HepG2 (cell line): Measurements from ENCODE around the gene IL36A. TPM values are rescaled to one million over a fixed set of nuclear protein-coding genes. Genes with fewer than 3 reads are reported as not detected.

ENCODE experiments used
- ATAC-seq: fragments of 200-7000 bp; cut with Tn5 transposase; 3 replicates; pipeline ENCODE4 v1.9.1; 2020; ENCODE audit warnings: mild to moderate bottlenecking, moderate library complexity
- BruUV-seq: library from RNA; stranded (reverse); fragments of 400-500 nt; replicated peaks from 2 replicates; lab custom pipeline; 2021; lab: Mats Ljungman, UMichigan
- CTCF ChIA-PET: fragments of 300-600 bp; formaldehyde crosslinking; extraction: SDS; loops from one replicate; lab custom pipeline; 2021; ENCODE audit warnings: low total read pairs, inconsistent platforms, low intra/inter-chr PET ratio; lab: Yijun Ruan, JAX
- POLR2A ChIA-PET: fragments of 350-600 bp; sonication (Branson Sonifier 250); formaldehyde crosslinking; loops from one replicate; lab custom pipeline; 2020; ENCODE audit warnings: antibody characterized with exemption, inconsistent platforms; lab: Yijun Ruan, JAX
- DNase-seq: peaks from one replicate; pipeline ENCODE4 v3.0.0-alpha.2; 2015; ENCODE audit warnings: low spot score
- FAIRE-seq: peaks from 3 replicates; lab custom pipeline; 2011; peaks lifted over from hg19 to GRCh38; lab: Jason Lieb, UNC
- H2AFZ ChIP-seq: one replicate; pipeline ENCODE4 v1.6.1; 2011; ENCODE audit warnings: low read length, inconsistent platforms
- H3K27ac ChIP-seq: fragments of 300-600 bp; 3 replicates; pipeline ENCODE4 v1.8.0; 2011; ENCODE audit warnings: mixed run types, mild to moderate bottlenecking, mixed read lengths, low read length, inconsistent platforms; ENCODE audit not compliant: insufficient read depth; ENCODE audit errors: extremely low read length
- H3K27me3 ChIP-seq, 2 experiments: fragments of 200-600 bp in 1 of 2; 2 replicates in 1 of 2; 3 replicates in 1 of 2; pipeline versions ENCODE4 v1.6.0 to v1.8.0; 2011; ENCODE audit warnings: low read length in 2 of 2, mild to moderate bottlenecking in 2 of 2, moderate library complexity in 2 of 2, inconsistent platforms in 1 of 2; ENCODE audit not compliant: insufficient read depth in 2 of 2, control insufficient read depth in 1 of 2
- H3K36me3 ChIP-seq, 2 experiments: fragments of 200-600 bp in 1 of 2; replicated peaks in 1 of 2; 2 replicates in 1 of 2; 3 replicates in 1 of 2; pipeline versions ENCODE4 v1.5.1 to v1.8.0; 2011; ENCODE audit warnings: low read length in 2 of 2, inconsistent platforms in 1 of 2; ENCODE audit not compliant: insufficient read depth in 2 of 2, control insufficient read depth in 1 of 2
- H3K4me1 ChIP-seq: 2 replicates; pipeline ENCODE4 v1.5.1; 2012; ENCODE audit warnings: low read length, inconsistent platforms; ENCODE audit not compliant: insufficient read depth
- H3K4me2 ChIP-seq: 2 replicates; pipeline ENCODE4 v1.6.0; 2011; ENCODE audit warnings: low read depth, low read length, inconsistent platforms
- H3K4me3 ChIP-seq, 3 experiments: fragments of 200-600 bp in 1 of 3; sonication (generic), shearing (Covaris generic) in 1 of 3; replicated peaks in 1 of 3; 2 replicates each; pipeline ENCODE4 v1.5.1; 2011 to 2016; ENCODE audit warnings: low read length in 3 of 3, inconsistent platforms in 2 of 3, low read depth in 2 of 3, mild to moderate bottlenecking in 2 of 3, control low read depth in 1 of 3, mixed read lengths in 1 of 3; ENCODE audit not compliant: insufficient read depth in 1 of 3
- H3K79me2 ChIP-seq: one replicate; pipeline ENCODE4 v1.6.1; 2011; ENCODE audit warnings: low read length, inconsistent platforms; ENCODE audit not compliant: insufficient read depth
- H3K9ac ChIP-seq: 2 replicates; pipeline ENCODE4 v1.6.0; 2011; ENCODE audit warnings: mild to moderate bottlenecking, low read depth, low read length, inconsistent platforms; ENCODE audit not compliant: insufficient read depth
- H3K9me3 ChIP-seq: 2 replicates; pipeline ENCODE4 v1.5.1; 2012; ENCODE audit warnings: mild to moderate bottlenecking, low read length
- H4K20me1 ChIP-seq: 2 replicates; pipeline ENCODE4 v1.6.0; 2011; ENCODE audit warnings: inconsistent platforms, mild to moderate bottlenecking, low read length, moderate library complexity; ENCODE audit not compliant: insufficient read depth
- KDM5A ChIP-seq: fragments of 200-600 bp; sonication (generic); IDR thresholded peaks from 2 replicates; pipeline ENCODE4 v1.7.0; 2018; ENCODE audit warnings: antibody characterized with exemption, mild to moderate bottlenecking, low read length, borderline replicate concordance
- MAFG ChIP-seq: sonication (generic); formaldehyde crosslinking; IDR thresholded peaks from 2 replicates; pipeline ENCODE4 v1.5.1; 2020; ENCODE audit warnings: mild to moderate bottlenecking, missing genetic modification reagents
- MBNL3 ChIP-seq: fragments of 250-450 bp; sonication (Bioruptor Pico); conservative IDR thresholded peaks from 2 replicates; pipeline ENCODE4 v1.8.0; 2022; ENCODE audit warnings: mild to moderate bottlenecking, inconsistent platforms
- MXD4 ChIP-seq: IDR thresholded peaks from 2 replicates; pipeline ENCODE4 v1.6.1; 2016; ENCODE audit warnings: mild to moderate bottlenecking, missing biosample characterization, missing genetic modification reagents
- SAFB2 ChIP-seq: sonication (generic); formaldehyde crosslinking; IDR thresholded peaks from 2 replicates; pipeline ENCODE4 v1.5.1; 2020; ENCODE audit warnings: missing genetic modification reagents, low read depth, mild to moderate bottlenecking, borderline replicate concordance
- TCF7 ChIP-seq: sonication (generic); IDR thresholded peaks from 2 replicates; pipeline ENCODE4 v1.6.1; 2016; ENCODE audit warnings: antibody characterized with exemption, low read depth
- ZNF446 ChIP-seq: sonication (generic); formaldehyde crosslinking; IDR thresholded peaks from 2 replicates; pipeline ENCODE4 v1.5.0; 2020; ENCODE audit warnings: mild to moderate bottlenecking, missing genetic modification reagents
- WGBS: methylation state at CpG from one replicate; pipeline ENCODE4 v1.1.6; 2017; ENCODE audit warnings: low lambda C conversion rate; 5-methylcytosine and 5-hydroxymethylcytosine counted together
- in situ Hi-C: cut with HindIII; loops from 2 replicates; pipeline ENCODE4 v1.10.0; 2017; ENCODE audit warnings: low pct_unique_long_range_greater_than_20kb; ENCODE audit not compliant: extremely low pct_ligation_motif_present
- intact Hi-C: fragments of 100-400 bp; cut with micrococcal nuclease; formaldehyde crosslinking; loops from one replicate; pipeline ENCODE4 v1.10.0; 2022; ENCODE audit not compliant: unreplicated experiment
- polyA plus RNA-seq, 8 experiments: library from polyadenylated mRNA; depleted of rRNA in 3 of 8; stranded (reverse) in 7 of 8; unstranded in 1 of 8; fragments of >200 nt; fragmentation: Illumina TruSeq in 4 of 8; extraction: Trizol in 4 of 8; gene quantifications; 2 replicates each; pipeline versions ENCODE4 v1.2.1 to v1.2.3, GENCODE V29; 2011 to 2016; ENCODE audit warnings: low read depth in 4 of 8, missing spikeins in 1 of 8, mixed read lengths in 1 of 8; ENCODE audit not compliant: insufficient read depth in 1 of 8
- total RNA-seq, 5 experiments: library from RNA; depleted of rRNA; stranded (reverse); fragments of >200 nt; fragmentation: Illumina TruSeq; extraction: Trizol; gene quantifications; 2 replicates each; pipeline ENCODE4 v1.2.3, GENCODE V29; 2016; ENCODE audit warnings: low read depth in 1 of 5
- TF ChIP-seq, protein P1 (sequence below), 2 experiments: sonication (generic) in 1 of 2; formaldehyde crosslinking in 1 of 2; IDR thresholded peaks; 2 replicates each; pipeline versions ENCODE4 v1.5.1 to v1.6.1; 2011 to 2020; ENCODE audit warnings: borderline replicate concordance in 1 of 2, low read depth in 1 of 2, low read length in 1 of 2, mild to moderate bottlenecking in 1 of 2, missing genetic modification reagents in 1 of 2, moderate library complexity in 1 of 2
- TF ChIP-seq, protein P2 (sequence below): IDR thresholded peaks from 2 replicates; pipeline ENCODE4 v1.6.1; 2016
- TF ChIP-seq, protein P3 (sequence below): IDR thresholded peaks from 2 replicates; pipeline ENCODE4 v1.6.1; 2016; ENCODE audit warnings: low read depth

IL36A gene
- total and polyA plus RNA-seq, 2 of the 13 experiments (the other 11 are each of a cell fraction or from before 2014, with no cell fraction given) = not detected

DNA sequence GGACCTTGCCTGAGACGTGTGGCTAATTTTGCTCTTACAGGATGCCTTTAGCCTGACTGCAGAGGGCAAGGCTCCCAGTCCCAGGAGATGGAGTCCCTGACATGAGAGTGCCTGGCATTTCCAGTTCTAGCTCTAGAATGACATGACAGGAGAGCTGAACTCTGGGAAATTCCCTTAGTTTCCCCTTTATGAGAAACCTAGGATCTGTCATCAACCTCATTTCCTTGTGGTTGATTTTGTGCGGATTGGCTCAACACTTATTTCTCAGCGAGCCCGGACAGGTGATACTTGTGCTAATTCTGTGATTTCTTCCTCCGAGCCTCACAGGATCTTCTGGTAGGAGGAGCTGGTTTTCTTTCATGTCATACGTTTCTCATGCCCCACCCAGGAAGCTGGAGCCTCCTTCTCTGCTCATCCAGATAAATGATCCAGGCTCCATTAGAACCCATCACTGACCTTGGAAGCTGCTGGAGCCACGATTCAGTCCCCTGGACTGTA is 27.7 kb upstream of the IL36A start, which contains the start of gene IL36G:
IL36G (plus strand) TSS at position 448 of the 498 bp plus-strand sequence. CDS start 633 bp downstream, outside the sequence.
- no peak within 1 kb of the TSS for H2AFZ ChIP-seq
- H4K20me1 ChIP-seq = no peaks in the 10 kb centered on the region
- no peak within 1 kb of the TSS for H3K27ac ChIP-seq
- no TSS peak for BruUV-seq
- FAIRE-seq = no peak
- no peak for DNase-seq
- no peaks in the 10 kb centered on the region for H3K36me3 ChIP-seq
- no peak for ATAC-seq
- no peak within 1 kb of the TSS for H3K4me2 ChIP-seq
- ChIA-PET CTCF (no interaction called here), POLR2A (no interaction called here)
- no peaks in the 10 kb centered on the region for H3K4me1 ChIP-seq
- no peaks in the 10 kb centered on the region for H3K79me2 ChIP-seq
- no peak within 1 kb of the TSS for H3K9ac ChIP-seq
- intact Hi-C loops = no loop called here
- no peak within 1 kb of the TSS for H3K4me3 ChIP-seq
- 27% methylated on average over 7 of the region's 7 CpGs for WGBS
- TF ChIP-seq MAFG (no peak), KDM5A (no peak), MBNL3 (CRISPR knock-in tag) (no peak)
- in situ Hi-C loops = no loop called here
- peaks cover 0 to 16% of the 10 kb centered on the region in 2 experiments; a peak in 1 of 5 replicates for H3K27me3 ChIP-seq
- no peaks in the 10 kb centered on the region for H3K9me3 ChIP-seq

DNA sequence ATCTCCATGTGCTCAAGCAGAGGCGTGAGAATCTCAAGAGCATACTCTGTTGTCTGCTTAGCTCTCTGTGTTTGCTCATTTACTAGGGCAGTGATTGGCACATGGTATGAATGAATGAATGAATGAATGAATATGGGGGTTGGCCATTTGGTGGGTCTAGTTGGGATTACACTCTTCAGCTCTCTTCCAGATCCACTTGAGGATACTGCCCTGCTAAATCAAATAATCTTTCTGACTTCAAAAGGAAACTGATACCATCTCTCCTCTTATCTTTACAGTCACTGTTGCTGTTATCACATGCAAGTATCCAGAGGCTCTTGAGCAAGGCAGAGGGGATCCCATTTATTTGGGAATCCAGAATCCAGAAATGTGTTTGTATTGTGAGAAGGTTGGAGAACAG is 25.5 kb upstream of the IL36A start:
- ATAC-seq (no peak), DNase-seq (no peak), FAIRE-seq (no peak)
- Histone ChIP-seq H3K79me2 (no peaks in the 10 kb centered on the region), H3K36me3 (no peaks in the 10 kb centered on the region), H3K27ac (no peak overlapping the region), H3K4me1 (no peaks in the 10 kb centered on the region), H3K4me2 (no peak overlapping the region), H4K20me1 (no peaks in the 10 kb centered on the region), H3K9me3 (no peaks in the 10 kb centered on the region), H3K27me3 (peaks cover 0 to 9% of the 10 kb centered on the region in 2 experiments; a peak in 1 of 5 replicates), H2AFZ (no peak overlapping the region), H3K9ac (no peak overlapping the region), H3K4me3 (no peak overlapping the region)
- no TSS peak for BruUV-seq
- CTCF ChIA-PET = no interaction called here
- in situ Hi-C loops (no loop called here), intact Hi-C loops (no loop called here)
- POLR2A ChIA-PET = no interaction called here
- WGBS = 45% methylated on average over 1 of the region's 1 CpG
- no peak for TF ChIP-seq MXD4
- TF ChIP-seq, protein P1, sequence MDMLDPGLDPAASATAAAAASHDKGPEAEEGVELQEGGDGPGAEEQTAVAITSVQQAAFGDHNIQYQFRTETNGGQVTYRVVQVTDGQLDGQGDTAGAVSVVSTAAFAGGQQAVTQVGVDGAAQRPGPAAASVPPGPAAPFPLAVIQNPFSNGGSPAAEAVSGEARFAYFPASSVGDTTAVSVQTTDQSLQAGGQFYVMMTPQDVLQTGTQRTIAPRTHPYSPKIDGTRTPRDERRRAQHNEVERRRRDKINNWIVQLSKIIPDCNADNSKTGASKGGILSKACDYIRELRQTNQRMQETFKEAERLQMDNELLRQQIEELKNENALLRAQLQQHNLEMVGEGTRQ (IDR thresholded peaks at IDR 0.05; ENCODE audit: low read depth, low read length) = no peak
- TF ChIP-seq, protein P1 (CRISPR knock-in tag; IDR thresholded peaks at IDR 0.05; ENCODE audit: borderline replicate concordance) = no peak
- no peak for TF ChIP-seq TCF7
- TF ChIP-seq, protein P2, sequence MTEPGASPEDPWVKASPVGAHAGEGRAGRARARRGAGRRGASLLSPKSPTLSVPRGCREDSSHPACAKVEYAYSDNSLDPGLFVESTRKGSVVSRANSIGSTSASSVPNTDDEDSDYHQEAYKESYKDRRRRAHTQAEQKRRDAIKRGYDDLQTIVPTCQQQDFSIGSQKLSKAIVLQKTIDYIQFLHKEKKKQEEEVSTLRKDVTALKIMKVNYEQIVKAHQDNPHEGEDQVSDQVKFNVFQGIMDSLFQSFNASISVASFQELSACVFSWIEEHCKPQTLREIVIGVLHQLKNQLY (CRISPR knock-in tag) = no peak
- no peak for TF ChIP-seq SAFB2
- no peak for TF ChIP-seq ZNF446 (CRISPR knock-in tag)
- TF ChIP-seq, protein P3, sequence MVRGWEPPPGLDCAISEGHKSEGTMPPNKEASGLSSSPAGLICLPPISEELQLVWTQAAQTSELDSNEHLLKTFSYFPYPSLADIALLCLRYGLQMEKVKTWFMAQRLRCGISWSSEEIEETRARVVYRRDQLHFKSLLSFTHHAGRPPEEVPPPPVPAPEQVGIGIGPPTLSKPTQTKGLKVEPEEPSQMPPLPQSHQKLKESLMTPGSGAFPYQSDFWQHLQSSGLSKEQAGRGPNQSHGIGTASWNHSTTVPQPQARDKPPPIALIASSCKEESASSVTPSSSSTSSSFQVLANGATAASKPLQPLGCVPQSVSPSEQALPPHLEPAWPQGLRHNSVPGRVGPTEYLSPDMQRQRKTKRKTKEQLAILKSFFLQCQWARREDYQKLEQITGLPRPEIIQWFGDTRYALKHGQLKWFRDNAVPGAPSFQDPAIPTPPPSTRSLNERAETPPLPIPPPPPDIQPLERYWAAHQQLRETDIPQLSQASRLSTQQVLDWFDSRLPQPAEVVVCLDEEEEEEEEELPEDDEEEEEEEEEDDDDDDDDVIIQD (CRISPR knock-in tag) = no peak
